ENCODE measurements around the gene CHN2.

GRCh38 chr7:29209745-29210144 lies 15.2 kb downstream of the CHN2 start:
- no peak for TF ChIP-seq CTBP1 (IDR thresholded peaks at IDR 0.05; ENCODE audit: borderline replicate concordance)
- no peak for TF ChIP-seq TARDBP (IDR thresholded peaks at IDR 0.05)
- TF ChIP-seq ELF4 (IDR thresholded peaks at IDR 0.05), result no peak
- no peak for TF ChIP-seq NFRKB (IDR thresholded peaks at IDR 0.05)
- no peak for TF ChIP-seq SUZ12 (IDR thresholded peaks at IDR 0.05)
- no peak for TF ChIP-seq ZNF384 (IDR thresholded peaks at IDR 0.05)
- TF ChIP-seq SP1 (IDR thresholded peaks at IDR 0.05), result no peak
- no peak for TF ChIP-seq FOXA1 (IDR thresholded peaks at IDR 0.05)
- TF ChIP-seq ARNT (IDR thresholded peaks at IDR 0.05), result no peak
- TF ChIP-seq PKNOX1 (IDR thresholded peaks at IDR 0.05), result no peak
- TF ChIP-seq HDGF (IDR thresholded peaks at IDR 0.05; ENCODE audit: borderline replicate concordance), result no peak
